Prostate gland (tissue), 2 donors: ENCODE results near the gene MYH6. TPM values are rescaled to one million over a fixed set of nuclear protein-coding genes. Genes with fewer than 3 reads are reported as not detected.

Experiments
- DNase-seq: peaks from one replicate; pipeline ENCODE4 v3.0.0-alpha.2; 2019; ENCODE audit warnings: low spot score
- H3K27ac ChIP-seq, 2 donors: fragments of 200-600 bp; sonication (generic); 2 replicates each; pipeline ENCODE4 v1.5.1; 2017 to 2019
- H3K27me3 ChIP-seq: fragments of 200-600 bp; sonication (generic); replicated peaks from 2 replicates; pipeline ENCODE4 v1.5.1; 2019; ENCODE audit not compliant: insufficient read depth
- H3K36me3 ChIP-seq, 2 donors: fragments of 200-600 bp; sonication (generic); 1 replicate in 1 of 2; 2 replicates in 1 of 2; pipeline versions ENCODE4 v1.5.1 to v1.8.1; 2017 to 2019
- H3K4me1 ChIP-seq: fragments of 200-600 bp; sonication (generic); replicated peaks from 2 replicates; pipeline ENCODE4 v1.5.1; 2019
- H3K4me3 ChIP-seq, 2 donors: fragments of 200-600 bp; sonication (generic); 2 replicates each; pipeline ENCODE4 v1.5.1; 2017 to 2019
- H3K9me3 ChIP-seq: fragments of 200-600 bp; sonication (generic); 2 replicates; pipeline ENCODE4 v1.5.1; 2017
- POLR2A ChIP-seq: fragments of 450-650 bp; IDR thresholded peaks from one replicate; pipeline ENCODE4 v1.6.1; 2016; ENCODE audit warnings: antibody characterized with exemption, mild to moderate bottlenecking
- POLR2AphosphoS5 ChIP-seq: sonication (generic); formaldehyde crosslinking; IDR thresholded peaks from one replicate; pipeline ENCODE4 v1.6.1; 2017; ENCODE audit warnings: antibody characterized with exemption
- WGBS: methylation state at CpG from one replicate; pipeline ENCODE4 v1.1.5; 2018; 5-methylcytosine and 5-hydroxymethylcytosine counted together
- intact Hi-C: fragments of 100-400 bp; cut with DNase I; formaldehyde crosslinking; loops from one replicate; pipeline ENCODE4 v1.14.2; 2022
- total RNA-seq, 2 donors: library from RNA; depleted of rRNA; stranded (reverse); fragments of >200 nt; gene quantifications; one replicate each; pipeline ENCODE4 v1.1.0, GENCODE V29; 2016
- TF ChIP-seq, protein P1 (sequence below), 4 experiments: fragments of 200-600 bp in 2 of 4; fragments of 450-650 bp in 2 of 4; sonication (generic) in 2 of 4; IDR thresholded peaks; 1 replicate in 3 of 4; 2 replicates in 1 of 4; pipeline ENCODE4 v1.5.1; 2016 to 2019; ENCODE audit warnings: antibody characterized with exemption in 4 of 4, mild to moderate bottlenecking in 2 of 4, moderate library complexity in 2 of 4

Gene MYH6
- total RNA-seq, 2 donors from 2014 or later: 3.1 TPM; not detected in 1

DNA sequence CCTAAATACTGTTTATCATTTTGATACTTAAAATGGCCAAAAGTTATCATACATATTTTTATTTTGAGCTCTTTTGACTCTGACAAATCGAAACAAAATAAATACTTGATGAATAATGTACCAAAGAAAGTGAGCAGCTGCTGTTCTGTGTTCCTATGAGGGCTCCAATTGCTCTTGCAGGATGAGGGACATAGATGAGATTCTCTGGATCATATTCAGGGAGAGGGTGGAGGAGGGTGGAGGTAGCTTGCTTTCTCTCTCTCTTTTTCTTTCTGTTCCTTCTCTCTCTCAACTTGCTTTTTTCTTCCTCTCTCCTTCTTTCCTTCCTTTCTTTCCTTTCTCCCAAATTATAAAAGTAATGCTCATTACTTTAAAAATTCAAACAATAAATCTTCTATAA is 36.2 kb upstream of the MYH6 start:
- no peaks in the 10 kb centered on the region for H3K9me3 ChIP-seq
- H3K4me1 ChIP-seq: no peaks in the 10 kb centered on the region
- no peak for DNase-seq
- TF ChIP-seq, protein P1, sequence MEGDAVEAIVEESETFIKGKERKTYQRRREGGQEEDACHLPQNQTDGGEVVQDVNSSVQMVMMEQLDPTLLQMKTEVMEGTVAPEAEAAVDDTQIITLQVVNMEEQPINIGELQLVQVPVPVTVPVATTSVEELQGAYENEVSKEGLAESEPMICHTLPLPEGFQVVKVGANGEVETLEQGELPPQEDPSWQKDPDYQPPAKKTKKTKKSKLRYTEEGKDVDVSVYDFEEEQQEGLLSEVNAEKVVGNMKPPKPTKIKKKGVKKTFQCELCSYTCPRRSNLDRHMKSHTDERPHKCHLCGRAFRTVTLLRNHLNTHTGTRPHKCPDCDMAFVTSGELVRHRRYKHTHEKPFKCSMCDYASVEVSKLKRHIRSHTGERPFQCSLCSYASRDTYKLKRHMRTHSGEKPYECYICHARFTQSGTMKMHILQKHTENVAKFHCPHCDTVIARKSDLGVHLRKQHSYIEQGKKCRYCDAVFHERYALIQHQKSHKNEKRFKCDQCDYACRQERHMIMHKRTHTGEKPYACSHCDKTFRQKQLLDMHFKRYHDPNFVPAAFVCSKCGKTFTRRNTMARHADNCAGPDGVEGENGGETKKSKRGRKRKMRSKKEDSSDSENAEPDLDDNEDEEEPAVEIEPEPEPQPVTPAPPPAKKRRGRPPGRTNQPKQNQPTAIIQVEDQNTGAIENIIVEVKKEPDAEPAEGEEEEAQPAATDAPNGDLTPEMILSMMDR (IDR thresholded peaks at IDR 0.05): no peak
- TF ChIP-seq POLR2AphosphoS5: no peak
- no peak for TF ChIP-seq POLR2A
- H3K27me3 ChIP-seq: no peaks in the 10 kb centered on the region
- H3K4me3 ChIP-seq: no peak overlapping the region
- WGBS: 55% methylated on average over 1 of the region's 1 CpG
- H3K27ac ChIP-seq: no peak overlapping the region
- intact Hi-C loops: no loop called here
- no peaks in the 10 kb centered on the region for H3K36me3 ChIP-seq

DNA sequence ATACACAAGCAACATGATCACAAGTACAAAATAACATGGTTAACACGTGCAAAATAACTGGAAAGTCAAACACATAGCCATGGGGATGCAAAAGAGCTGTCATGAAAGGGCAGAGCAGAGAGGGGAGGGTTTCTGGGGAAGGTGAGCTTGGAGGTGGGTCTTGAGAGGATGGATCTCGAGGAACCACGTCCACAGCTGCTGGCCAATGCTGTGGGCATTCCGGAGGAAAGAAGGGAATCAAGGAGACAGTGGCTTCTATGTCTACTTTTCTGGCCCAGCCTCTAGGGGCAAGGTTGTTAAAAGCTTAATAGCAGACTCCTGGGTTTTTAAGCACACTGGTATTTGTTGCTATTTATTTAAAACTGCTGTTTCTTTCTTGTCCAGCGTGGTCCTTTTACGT is 35.8 kb upstream of the MYH6 start:
- WGBS: 68% methylated on average over 6 of the region's 6 CpGs
- Histone ChIP-seq H3K4me3 (no peak overlapping the region), H3K27ac (no peak overlapping the region), H3K4me1 (no peaks in the 10 kb centered on the region), H3K9me3 (no peaks in the 10 kb centered on the region), H3K27me3 (no peaks in the 10 kb centered on the region), H3K36me3 (no peaks in the 10 kb centered on the region)
- no peak for DNase-seq
- TF ChIP-seq POLR2A: no peak
- TF ChIP-seq POLR2AphosphoS5: no peak
- TF ChIP-seq, protein P1 (IDR thresholded peaks at IDR 0.05): no peak
- intact Hi-C loops: no loop called here

DNA sequence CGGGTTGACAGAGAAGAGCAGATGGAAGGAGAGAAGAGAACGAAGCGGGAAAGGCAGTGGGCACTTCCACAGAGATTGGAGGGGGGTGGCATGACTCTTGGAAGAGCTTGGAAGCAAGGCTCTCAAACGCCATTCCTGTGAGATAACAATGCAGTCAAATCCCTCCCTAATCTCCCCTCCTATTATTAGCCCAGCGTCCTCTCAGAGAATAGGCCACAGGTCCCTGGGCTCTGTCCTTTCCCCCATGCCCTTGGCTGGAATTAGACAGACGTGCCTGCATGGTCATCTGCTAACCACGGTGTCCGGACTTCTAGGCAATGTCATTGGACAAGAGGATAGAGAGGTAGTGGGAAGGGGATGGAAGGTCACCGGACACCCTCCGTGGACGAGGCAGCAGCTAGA is 35.3 kb upstream of the MYH6 start:
- no peak for DNase-seq
- Histone ChIP-seq H3K27ac (no peak overlapping the region), H3K4me3 (no peak overlapping the region), H3K9me3 (no peaks in the 10 kb centered on the region), H3K4me1 (no peaks in the 10 kb centered on the region), H3K36me3 (no peaks in the 10 kb centered on the region), H3K27me3 (no peaks in the 10 kb centered on the region)
- TF ChIP-seq, protein P1 (IDR thresholded peaks at IDR 0.05): no peak
- TF ChIP-seq POLR2AphosphoS5 (no peak), POLR2A (no peak)
- intact Hi-C loops: no loop called here
- 89% methylated on average over 11 of the region's 11 CpGs for WGBS

DNA sequence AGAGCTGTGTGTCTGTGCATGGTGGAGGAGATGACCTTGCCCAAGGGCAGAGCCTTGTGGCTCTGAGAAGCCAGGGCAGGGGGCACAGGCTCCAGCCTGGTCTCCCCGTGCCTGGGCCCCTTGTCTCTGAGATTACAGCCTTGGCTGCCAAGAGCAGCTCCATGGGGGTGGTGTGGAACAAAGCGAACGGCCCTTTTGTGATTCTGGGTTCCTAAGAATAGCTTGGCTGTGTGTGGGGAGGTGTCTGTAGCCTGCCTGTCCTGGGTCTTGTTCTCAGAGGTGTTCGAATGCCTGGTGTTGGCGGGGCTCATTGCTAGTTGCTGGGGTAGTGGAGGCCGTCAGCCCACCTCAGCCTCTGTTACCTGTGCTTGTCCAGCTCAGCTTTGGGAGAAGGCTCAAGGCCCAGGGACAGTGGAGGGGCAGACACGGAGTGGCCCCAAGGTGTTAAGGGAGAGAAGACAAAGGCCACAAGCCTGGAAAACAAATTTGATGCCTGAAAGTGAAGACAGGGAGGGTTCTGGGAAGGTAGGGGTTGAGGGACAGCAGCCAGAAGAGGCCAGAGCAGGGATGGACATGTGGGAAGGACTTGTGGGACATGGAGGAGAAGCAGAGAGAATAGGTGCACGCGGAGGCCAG is 34.8 kb upstream of the MYH6 start:
- no peaks in the 10 kb centered on the region for H3K27me3 ChIP-seq
- H3K4me1 ChIP-seq: no peaks in the 10 kb centered on the region
- intact Hi-C loops: no loop called here
- no peak overlapping the region for H3K27ac ChIP-seq
- no peak for DNase-seq
- TF ChIP-seq POLR2A (no peak), POLR2AphosphoS5 (no peak)
- TF ChIP-seq, protein P1 (IDR thresholded peaks at IDR 0.05): no peak
- H3K4me3 ChIP-seq: no peak overlapping the region
- no peaks in the 10 kb centered on the region for H3K36me3 ChIP-seq
- no peaks in the 10 kb centered on the region for H3K9me3 ChIP-seq
- WGBS: 81% methylated on average over 8 of the region's 9 CpGs

DNA sequence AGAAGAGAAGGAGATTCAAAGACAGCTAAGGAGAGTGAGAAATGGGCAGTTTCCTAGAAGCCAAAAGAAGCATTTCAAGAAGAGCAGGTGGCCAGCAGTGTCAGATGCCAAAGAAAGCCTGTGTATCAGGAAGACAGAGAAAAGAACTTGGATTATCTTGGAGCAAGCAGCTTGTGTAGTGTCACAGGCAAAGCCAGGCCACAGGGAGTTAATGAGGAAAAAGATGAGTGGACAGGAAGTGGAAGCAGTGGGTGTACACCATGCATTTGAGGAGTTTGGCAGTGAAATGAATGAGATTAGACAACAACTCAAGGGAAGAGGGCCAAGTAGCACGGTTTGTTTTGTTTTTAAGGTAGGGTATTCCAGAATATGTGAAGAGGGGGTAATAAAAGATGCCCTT is 33.0 kb upstream of the MYH6 start:
- TF ChIP-seq, protein P1 (IDR thresholded peaks at IDR 0.05): no peak
- TF ChIP-seq POLR2AphosphoS5: no peak
- TF ChIP-seq POLR2A: no peak
- DNase-seq: no peak
- Histone ChIP-seq H3K27ac (no peak overlapping the region), H3K27me3 (no peaks in the 10 kb centered on the region), H3K36me3 (no peaks in the 10 kb centered on the region), H3K4me1 (no peaks in the 10 kb centered on the region), H3K9me3 (no peaks in the 10 kb centered on the region), H3K4me3 (no peak overlapping the region)
- 12% methylated on average over 1 of the region's 1 CpG for WGBS
- intact Hi-C loops: no loop called here
